ENCODE measurements around the gene HNF4A. TPM values are rescaled to one million over a fixed set of nuclear protein-coding genes. Genes with fewer than 3 reads are reported as not detected.

Gene HNF4A
- total and polyA plus RNA-seq, 2 donors = 0.09 TPM; not detected in 1

GRCh38 chr20:44357020-44357419, 1.5 kb downstream of the HNF4A start:
- Histone ChIP-seq H3K27ac (ENCODE audit: low read depth) (no peak overlapping the region), H3K36me3 (ENCODE audit: insufficient read depth) (no peaks in the 10 kb centered on the region), H3K4me3 (ENCODE audit: low read depth, low read length) (no peak overlapping the region), H3K4me1 (ENCODE audit: insufficient read depth) (no peaks in the 10 kb centered on the region)
- 47% methylated on average over 2 of the region's 2 CpGs for WGBS
- DNase-seq (ENCODE audit: extremely low spot score) = no peak

DNA sequence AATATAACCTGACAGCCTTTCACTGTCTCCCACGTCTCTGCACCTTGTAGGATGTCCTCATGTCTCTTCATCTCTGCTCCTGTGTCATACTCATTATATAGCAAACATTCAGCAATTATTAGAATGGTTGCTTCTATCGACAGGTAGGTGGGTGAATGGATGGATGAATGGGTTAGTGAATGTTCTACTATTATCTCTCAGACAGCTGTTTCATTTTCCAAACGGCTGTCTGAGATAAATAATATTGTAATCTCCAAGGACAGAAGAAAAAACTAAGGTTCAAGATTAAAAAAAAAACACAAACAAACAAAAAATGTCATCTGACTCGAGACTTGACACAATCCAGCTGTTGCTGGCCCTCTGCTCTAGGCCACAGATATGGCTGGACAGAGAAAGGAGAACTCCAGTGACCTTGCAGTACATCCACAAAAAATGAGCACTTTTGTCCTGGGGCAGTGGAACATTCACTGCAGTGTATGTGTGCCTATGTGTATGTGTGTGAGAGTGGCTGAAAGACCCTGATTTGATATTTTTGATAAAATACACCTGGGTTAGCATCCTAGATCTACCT, 2.1 kb downstream of the HNF4A start:
- H3K36me3 ChIP-seq (ENCODE audit: insufficient read depth) = no peaks in the 10 kb centered on the region
- H3K4me1 ChIP-seq (ENCODE audit: insufficient read depth) = no peaks in the 10 kb centered on the region
- H3K4me3 ChIP-seq (ENCODE audit: low read depth, low read length) = no peak overlapping the region
- WGBS = 33% methylated on average over 4 of the region's 4 CpGs
- H3K27ac ChIP-seq (ENCODE audit: low read depth) = no peak overlapping the region
- no peak for DNase-seq (ENCODE audit: extremely low spot score)

DNA sequence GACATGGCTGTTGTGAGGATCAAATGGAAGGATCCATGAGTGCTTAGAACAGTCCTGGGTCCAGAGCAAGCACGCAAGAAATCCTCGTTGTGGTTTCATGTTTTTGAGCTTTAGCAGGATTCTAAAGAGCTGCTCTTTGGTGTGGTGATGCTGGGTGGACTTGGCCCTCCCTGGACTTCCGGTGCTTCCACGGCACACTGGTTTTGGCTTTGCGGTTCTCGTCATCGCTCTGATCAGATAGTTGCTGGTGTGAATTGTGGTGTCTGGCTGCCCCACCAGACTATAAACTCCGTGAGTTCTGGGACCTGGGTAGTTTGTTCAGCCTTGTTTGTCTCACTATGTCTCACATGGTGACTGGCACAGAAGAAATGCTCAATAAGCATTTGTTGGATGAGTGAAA, 3.3 kb downstream of the HNF4A start:
- DNase-seq (ENCODE audit: extremely low spot score) = no peak
- 82% methylated on average over 8 of the region's 8 CpGs for WGBS
- Histone ChIP-seq H3K4me1 (ENCODE audit: insufficient read depth) (no peaks in the 10 kb centered on the region), H3K27ac (ENCODE audit: low read depth) (no peak overlapping the region), H3K36me3 (ENCODE audit: insufficient read depth) (no peaks in the 10 kb centered on the region), H3K4me3 (ENCODE audit: low read depth, low read length) (no peak overlapping the region)

DNA sequence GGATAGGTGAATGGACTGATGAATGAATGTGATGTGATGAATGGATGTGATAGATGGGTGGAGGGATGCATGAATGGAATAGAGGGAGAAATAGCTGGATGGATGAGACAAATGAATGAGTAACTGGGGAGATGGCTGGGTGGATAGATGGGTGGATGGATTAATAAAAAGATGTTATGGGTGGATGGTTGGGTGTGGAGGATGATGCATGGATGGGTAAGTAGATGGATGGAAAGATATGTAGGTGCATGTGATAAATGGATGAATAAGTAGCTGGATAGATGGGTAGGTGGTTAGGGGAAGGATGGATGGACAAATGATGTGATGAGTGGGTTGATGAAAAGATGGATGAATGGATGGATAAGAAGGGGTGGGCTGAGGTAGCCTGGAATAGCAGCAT, 4.7 kb downstream of the HNF4A start:
- DNase-seq (ENCODE audit: extremely low spot score) = no peak
- Histone ChIP-seq H3K4me3 (ENCODE audit: low read depth, low read length) (no peak overlapping the region), H3K4me1 (ENCODE audit: insufficient read depth) (no peaks in the 10 kb centered on the region), H3K36me3 (ENCODE audit: insufficient read depth) (no peaks in the 10 kb centered on the region), H3K27ac (ENCODE audit: low read depth) (no peak overlapping the region)

DNA sequence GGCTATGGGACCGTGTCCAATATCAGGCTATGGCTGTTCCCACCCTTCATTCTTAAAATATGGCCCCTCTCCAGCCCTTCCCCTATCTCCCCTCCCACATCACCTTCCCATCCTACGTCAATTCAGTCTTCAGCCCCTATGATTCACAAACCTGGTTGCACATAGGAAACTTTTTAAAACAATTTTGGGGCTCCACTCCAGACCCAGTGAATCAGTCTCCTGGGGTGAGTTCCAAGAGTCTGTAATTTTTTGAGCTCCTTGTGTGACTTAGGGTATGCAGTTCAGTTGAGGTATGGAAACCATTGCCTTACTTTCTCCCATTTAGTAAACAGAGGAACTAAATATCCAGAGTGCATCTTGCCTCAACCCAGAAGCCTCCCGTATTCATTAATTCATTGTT, 5.5 kb downstream of the HNF4A start:
- Histone ChIP-seq H3K27ac (ENCODE audit: low read depth) (no peak overlapping the region), H3K4me3 (ENCODE audit: low read depth, low read length) (no peak overlapping the region), H3K4me1 (ENCODE audit: insufficient read depth) (no peaks in the 10 kb centered on the region), H3K36me3 (ENCODE audit: insufficient read depth) (no peaks in the 10 kb centered on the region)
- DNase-seq (ENCODE audit: extremely low spot score) = no peak
- WGBS = 88% methylated on average over 3 of the region's 3 CpGs

GRCh38 chr20:44362466-44362940, 7.0 kb downstream of the HNF4A start:
- no peak for DNase-seq (ENCODE audit: extremely low spot score)
- Histone ChIP-seq H3K36me3 (ENCODE audit: insufficient read depth) (no peaks in the 10 kb centered on the region), H3K4me1 (ENCODE audit: insufficient read depth) (no peaks in the 10 kb centered on the region), H3K4me3 (ENCODE audit: low read depth, low read length) (no peak overlapping the region), H3K27ac (ENCODE audit: low read depth) (no peak overlapping the region)
- WGBS = 46% methylated on average over 4 of the region's 4 CpGs

DNA sequence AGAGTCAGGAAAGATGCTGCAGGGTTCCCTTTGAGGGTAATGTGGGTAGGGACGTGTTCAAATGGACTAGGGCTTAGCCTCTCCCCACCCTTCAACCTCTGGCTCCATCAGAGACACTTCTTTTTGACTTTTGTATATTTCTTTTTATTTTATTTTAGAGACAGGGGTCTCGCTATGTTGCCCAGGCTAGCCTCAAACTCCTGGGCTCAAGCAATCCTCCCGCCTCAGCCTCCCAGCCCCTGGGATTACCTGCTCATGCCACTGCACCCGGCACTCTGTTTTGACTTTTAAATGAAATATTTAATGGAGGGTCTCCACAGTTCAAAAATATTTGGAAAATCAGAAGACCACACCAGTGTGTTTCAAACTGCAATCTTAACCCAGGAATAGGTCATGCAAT, 8.6 kb downstream of the HNF4A start:
- Histone ChIP-seq H3K36me3 (ENCODE audit: insufficient read depth) (no peaks in the 10 kb centered on the region), H3K27ac (ENCODE audit: low read depth) (no peak overlapping the region), H3K4me1 (ENCODE audit: insufficient read depth) (no peaks in the 10 kb centered on the region), H3K4me3 (ENCODE audit: low read depth, low read length) (no peak overlapping the region)
- DNase-seq (ENCODE audit: extremely low spot score) = no peak
- 80% methylated on average over 4 of the region's 4 CpGs for WGBS

GRCh38 chr20:44364780-44365179, 9.3 kb downstream of the HNF4A start:
- no peaks in the 10 kb centered on the region for H3K36me3 ChIP-seq (ENCODE audit: insufficient read depth)
- H3K4me1 ChIP-seq (ENCODE audit: insufficient read depth) = no peaks in the 10 kb centered on the region
- H3K27ac ChIP-seq (ENCODE audit: low read depth) = no peak overlapping the region
- 89% methylated on average over 6 of the region's 6 CpGs for WGBS
- DNase-seq (ENCODE audit: extremely low spot score) = no peak
- no peak overlapping the region for H3K4me3 ChIP-seq (ENCODE audit: low read depth, low read length)

DNA sequence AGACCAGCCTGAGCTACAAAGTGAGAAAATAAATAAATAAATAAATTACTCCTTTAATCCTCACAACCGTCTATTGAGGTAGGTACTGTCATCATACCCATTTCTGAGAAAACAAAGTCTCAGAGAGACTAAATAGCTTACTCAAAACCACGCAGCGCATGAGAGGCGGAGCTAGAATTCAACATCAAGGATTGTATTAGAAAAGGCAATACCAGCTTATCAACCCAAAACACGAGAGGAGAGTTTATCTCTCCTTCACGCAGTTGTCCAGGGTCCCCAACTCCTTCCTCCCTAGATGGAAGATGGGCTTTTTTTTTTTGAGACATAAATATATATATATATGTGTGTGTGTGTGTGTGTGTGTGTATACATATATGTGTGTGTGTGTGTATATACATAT, 12.2 kb downstream of the HNF4A start:
- no peak for DNase-seq (ENCODE audit: extremely low spot score)
- Histone ChIP-seq H3K4me1 (ENCODE audit: insufficient read depth) (no peaks in the 10 kb centered on the region), H3K4me3 (ENCODE audit: low read depth, low read length) (no peak overlapping the region), H3K27ac (ENCODE audit: low read depth) (no peak overlapping the region), H3K36me3 (ENCODE audit: insufficient read depth) (no peaks in the 10 kb centered on the region)
- 95% methylated on average over 6 of the region's 6 CpGs for WGBS

- 55% methylated on average over 9 of the region's 9 CpGs for WGBS
- no peaks in the 10 kb centered on the region for H3K36me3 ChIP-seq (ENCODE audit: insufficient read depth)
- no peak for DNase-seq (ENCODE audit: extremely low spot score)
- H3K4me3 ChIP-seq (ENCODE audit: low read depth, low read length) = no peak overlapping the region
- no peak overlapping the region for H3K27ac ChIP-seq (ENCODE audit: low read depth)
- H3K4me1 ChIP-seq (ENCODE audit: insufficient read depth) = no peaks in the 10 kb centered on the region
These were observed 15.2 kb downstream of the HNF4A start for GRCh38 chr20:44370639-44371218.

DNA sequence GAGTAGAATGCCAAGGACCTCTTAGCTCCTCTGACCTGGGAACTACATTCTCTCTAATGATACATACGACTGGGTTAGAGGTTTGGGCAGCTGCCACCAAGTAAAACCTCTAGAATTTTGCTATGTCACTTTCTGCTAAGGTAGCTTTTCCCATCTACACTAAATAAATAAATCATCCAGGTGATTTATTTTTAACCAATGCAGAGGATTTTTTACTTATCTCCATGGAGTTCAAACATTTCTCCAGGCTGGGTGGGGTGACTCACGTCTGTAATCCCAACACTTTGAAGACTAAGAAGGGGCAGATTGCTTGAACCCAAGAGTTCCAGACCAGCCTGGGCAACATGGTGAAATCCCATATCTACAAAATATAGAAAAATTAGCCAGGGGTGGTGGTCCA, 27.1 kb downstream of the HNF4A start:
- Histone ChIP-seq H3K4me1 (ENCODE audit: insufficient read depth) (no peaks in the 10 kb centered on the region), H3K4me3 (ENCODE audit: low read depth, low read length) (no peak overlapping the region), H3K27ac (ENCODE audit: low read depth) (no peak overlapping the region), H3K36me3 (ENCODE audit: insufficient read depth) (no peaks in the 10 kb centered on the region)
- DNase-seq (ENCODE audit: extremely low spot score) = no peak
- 48% methylated on average over 2 of the region's 2 CpGs for WGBS

DNA sequence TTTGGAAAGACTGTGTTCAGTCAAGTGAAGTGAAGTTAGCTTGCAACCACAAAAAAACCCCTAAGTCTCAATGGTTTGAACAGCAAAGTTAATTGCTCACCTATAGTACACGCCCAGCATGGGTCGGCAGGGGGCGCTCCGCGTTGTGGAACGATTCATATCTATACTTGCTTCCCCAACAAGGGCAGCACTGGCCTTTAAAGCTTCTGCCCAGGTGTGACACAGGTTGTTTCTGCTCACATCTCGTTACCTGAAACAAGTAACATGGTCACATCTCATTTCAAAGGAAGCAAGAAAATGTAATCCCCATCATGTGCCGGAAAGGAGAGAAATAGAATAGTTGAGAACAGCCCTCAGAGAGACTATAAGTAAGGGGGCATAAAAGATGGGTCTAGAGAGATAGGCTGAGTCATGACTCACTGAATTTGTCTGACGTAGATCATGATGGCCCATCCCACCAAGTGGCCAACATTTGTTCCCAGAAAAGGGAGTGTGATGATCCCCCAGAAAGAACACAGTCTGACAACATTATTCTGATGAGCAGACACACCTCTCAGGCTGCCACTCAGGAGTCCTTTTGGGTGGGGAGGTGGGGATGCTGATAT, 29.0 kb downstream of the HNF4A start:
- H3K4me3 ChIP-seq (ENCODE audit: low read depth, low read length) = no peak overlapping the region
- no peaks in the 10 kb centered on the region for H3K4me1 ChIP-seq (ENCODE audit: insufficient read depth)
- no peak overlapping the region for H3K27ac ChIP-seq (ENCODE audit: low read depth)
- no peak for DNase-seq (ENCODE audit: extremely low spot score)
- H3K36me3 ChIP-seq (ENCODE audit: insufficient read depth) = no peaks in the 10 kb centered on the region
- WGBS = 16% methylated on average over 9 of the region's 9 CpGs

GRCh38 chr20:44388466-44389023, 33.0 kb downstream of the HNF4A start:
- WGBS = 5% methylated on average over 29 of the region's 29 CpGs
- Histone ChIP-seq H3K4me3 (ENCODE audit: low read depth, low read length) (no peak overlapping the region), H3K27ac (ENCODE audit: low read depth) (no peak overlapping the region), H3K4me1 (ENCODE audit: insufficient read depth) (no peaks in the 10 kb centered on the region), H3K36me3 (ENCODE audit: insufficient read depth) (no peaks in the 10 kb centered on the region)
- DNase-seq (ENCODE audit: extremely low spot score) = no peak

- whole genome bisulfite sequencing = 75% methylated on average over 6 of the region's 6 CpGs
- H3K36me3 ChIP-seq (ENCODE audit: insufficient read depth) = no peaks in the 10 kb centered on the region
- H3K27ac ChIP-seq (ENCODE audit: low read depth) = no peak overlapping the region
- no peaks in the 10 kb centered on the region for H3K4me1 ChIP-seq (ENCODE audit: insufficient read depth)
- no peak for DNase-seq (ENCODE audit: extremely low spot score)
- no peak overlapping the region for H3K4me3 ChIP-seq (ENCODE audit: low read depth, low read length)
These were observed 34.4 kb downstream of the HNF4A start for GRCh38 chr20:44389871-44390270.
